Peyer's patch (tissue), 4 donors: Measurements from ENCODE around the gene STAM2.

Experiments
- CTCF ChIP-seq, 6 experiments: fragments of 450-650 bp in 4 of 6; fragments of 200-600 bp in 2 of 6; sonication (generic) in 1 of 6; IDR thresholded peaks; one replicate each; pipeline ENCODE4 v1.5.1; 2017 to 2019; ENCODE audit warnings: antibody characterized with exemption in 6 of 6, mild to moderate bottlenecking in 3 of 6, moderate library complexity in 1 of 6
- POLR2A ChIP-seq, 2 donors: fragments of 450-650 bp; IDR thresholded peaks; one replicate each; pipeline ENCODE4 v1.5.1; 2017; ENCODE audit warnings: antibody characterized with exemption in 2 of 2, mild to moderate bottlenecking in 2 of 2, moderate library complexity in 2 of 2

GRCh38 chr2:152122161-152122560 lies 53.4 kb downstream of the STAM2 start:
- no peak for TF ChIP-seq CTCF (IDR thresholded peaks at IDR 0.05)
- TF ChIP-seq POLR2A (IDR thresholded peaks at IDR 0.05): no peak
